ENCODE results near the gene EYS.
"Not testable (repeated sequence)": the region's sequence is repeated elsewhere in the genome, so short reads cannot be mapped to it uniquely, and the experiment has no call there.

Gene EYS

DNA sequence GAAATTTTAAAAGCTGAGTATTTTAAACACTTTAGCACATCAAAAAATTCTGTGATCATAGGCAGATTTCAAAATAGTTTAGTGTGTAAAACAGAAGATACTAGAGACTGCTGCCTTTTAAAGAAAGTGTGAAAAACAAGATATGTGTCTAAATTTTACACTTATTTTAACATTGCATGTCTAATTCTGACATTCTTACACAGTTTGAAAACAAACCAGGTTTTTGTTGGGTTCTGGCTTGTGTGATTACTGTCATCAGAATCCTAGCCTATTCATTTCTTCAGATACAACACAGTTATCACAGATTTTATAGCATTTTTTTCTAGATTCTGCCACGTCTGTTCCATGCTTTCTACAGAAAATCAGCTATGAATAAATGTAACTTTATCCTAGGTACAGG lies 257.1 kb downstream of the EYS start:
- DNase-seq, result no peak

DNA sequence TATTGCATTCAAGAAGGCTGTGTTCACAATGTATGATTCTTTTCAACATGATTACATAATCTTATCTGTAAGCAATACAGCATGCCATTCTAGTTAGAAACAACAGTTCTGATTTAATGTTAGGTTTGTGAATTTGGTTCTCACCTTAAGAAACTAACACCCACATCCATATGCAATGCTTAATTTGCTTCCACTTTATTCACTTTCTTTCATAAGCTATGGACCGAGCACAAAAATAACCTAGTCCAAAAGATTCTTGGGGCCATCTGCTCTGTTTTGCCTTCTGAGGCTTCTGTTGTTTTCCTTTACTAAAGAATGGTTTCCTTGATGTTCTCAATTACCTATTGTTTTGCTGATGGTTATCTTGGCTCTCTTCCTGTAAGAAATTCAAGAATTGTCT lies 258.2 kb downstream of the EYS start:
- no peak for DNase-seq

DNA sequence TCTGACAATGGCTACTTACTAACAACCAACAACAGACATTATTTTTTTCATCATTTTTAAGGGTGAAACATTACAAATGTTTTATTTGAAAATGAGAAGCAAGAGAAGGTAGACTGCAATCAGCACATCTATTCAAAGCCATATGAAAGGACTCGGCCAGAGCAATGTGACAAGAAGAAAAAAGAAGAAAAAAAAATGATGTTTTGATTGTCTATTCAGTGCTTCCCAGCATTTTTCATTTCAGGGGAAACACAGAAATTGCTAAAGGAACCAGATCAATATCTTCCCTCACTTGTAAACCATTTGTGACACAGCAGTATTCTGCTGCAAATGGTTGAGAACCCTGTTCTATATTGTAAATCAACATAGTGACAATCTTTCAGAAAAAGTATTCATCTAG lies 270.7 kb downstream of the EYS start:
- DNase-seq, result no peak

DNA sequence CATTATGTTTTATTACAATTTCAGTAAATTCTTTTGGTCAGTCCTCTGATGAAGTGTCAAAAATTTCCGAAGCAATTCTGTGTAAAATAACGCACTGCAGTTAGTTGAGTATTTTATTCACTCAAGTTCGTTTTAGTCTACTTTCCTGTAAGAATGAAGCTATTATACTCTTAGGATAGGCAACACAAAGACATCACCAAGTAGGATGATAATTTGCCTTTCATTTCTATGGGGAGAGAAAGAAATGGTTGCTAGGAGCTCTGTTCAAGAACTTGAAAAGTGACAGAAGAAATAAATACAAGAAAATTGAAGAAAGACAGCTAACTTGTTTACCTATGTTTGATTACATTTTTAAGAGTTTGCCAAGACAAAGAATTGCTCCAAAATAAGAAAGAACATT lies 290.4 kb downstream of the EYS start:
- no peak for DNase-seq

DNA sequence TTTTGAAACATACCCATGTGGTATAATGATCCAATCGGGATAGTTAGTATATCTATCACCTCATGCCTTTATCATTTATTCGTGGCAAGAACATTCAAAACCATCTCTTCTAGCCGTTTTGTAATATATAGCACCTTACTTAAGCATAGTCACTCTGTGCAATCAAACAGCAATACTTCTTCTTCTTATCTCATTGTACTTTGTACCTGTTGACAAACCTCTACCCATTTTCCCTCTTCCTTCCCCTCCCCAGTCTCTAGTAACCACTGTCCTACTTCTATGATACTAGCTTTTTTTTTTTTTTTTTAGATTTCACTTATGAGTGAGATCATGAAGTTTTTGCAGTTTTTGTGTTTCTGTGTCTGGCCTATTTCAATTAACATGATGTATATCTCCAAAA lies 296.7 kb downstream of the EYS start:
- DNase-seq, result no peak

DNA sequence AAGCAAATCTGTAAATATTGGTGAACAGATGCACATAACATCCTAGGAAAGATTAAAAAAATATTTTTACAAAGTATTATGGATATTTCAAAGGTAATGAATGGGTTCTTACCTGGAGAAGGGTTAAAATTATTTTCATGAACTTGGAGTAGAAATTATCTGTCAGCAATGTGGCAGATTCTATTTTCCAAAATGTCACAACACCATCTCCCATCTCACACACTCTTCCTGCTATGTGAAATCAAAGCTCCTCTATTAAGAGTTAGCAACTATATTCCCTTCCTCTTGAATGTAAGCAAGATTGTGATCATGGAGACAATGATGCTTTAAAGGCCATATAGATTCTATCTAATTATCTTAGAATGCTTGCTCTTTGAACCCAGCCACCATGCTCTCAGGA lies 304.5 kb downstream of the EYS start:
- no peak for DNase-seq

DNA sequence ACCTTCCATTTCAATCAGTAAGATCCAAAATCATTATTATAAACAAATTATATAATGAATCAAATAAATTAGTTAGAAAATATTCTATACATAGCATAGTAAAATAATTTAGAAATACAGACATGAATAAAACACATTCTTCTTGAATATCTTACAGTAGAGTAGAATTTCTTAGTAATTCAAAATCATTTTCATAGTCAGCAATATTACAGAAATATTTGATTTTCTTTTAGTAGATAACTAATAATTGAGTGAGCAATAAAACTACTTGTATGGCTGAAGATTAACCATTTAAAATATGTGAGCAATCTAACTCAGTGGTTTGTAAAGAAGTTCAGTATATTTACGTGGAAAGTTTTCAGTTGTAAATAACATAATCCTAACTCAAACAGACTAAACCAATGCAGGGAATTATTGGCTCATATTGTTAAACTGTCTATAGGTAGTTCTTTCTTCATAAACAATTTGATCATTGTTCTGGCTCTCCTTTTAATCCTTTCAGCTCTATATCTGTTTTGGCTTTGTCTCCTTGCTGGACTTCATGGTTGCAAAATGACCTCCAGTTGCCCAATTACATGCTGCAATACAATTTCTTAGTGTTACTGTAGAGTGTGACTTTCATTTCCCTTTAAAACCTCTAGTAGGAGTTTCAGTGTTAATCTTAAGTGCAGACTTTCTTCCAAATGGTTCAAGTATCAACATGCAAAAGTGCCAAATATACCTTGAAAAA lies 307.5 kb downstream of the EYS start:
- DNase-seq, result no peak

DNA sequence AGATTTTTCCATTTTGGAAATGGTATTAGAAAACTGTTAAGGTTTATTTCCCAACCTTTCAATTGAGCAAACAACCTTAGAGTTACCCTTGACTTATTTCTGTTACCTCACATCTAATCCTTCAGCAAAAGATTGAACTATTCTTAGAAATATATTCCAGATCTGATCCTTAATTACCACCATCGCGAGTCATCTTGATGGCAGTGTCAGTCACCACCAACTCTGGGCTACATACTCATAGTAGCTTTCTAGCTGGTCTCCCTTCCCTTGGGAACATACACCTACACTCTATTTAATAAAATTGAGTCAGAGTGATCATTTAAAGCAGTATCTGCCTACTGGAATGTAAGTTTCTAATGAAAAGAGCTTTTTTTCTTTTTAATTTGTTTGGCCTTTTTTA lies 308.2 kb downstream of the EYS start:
- DNase-seq, result no peak

DNA sequence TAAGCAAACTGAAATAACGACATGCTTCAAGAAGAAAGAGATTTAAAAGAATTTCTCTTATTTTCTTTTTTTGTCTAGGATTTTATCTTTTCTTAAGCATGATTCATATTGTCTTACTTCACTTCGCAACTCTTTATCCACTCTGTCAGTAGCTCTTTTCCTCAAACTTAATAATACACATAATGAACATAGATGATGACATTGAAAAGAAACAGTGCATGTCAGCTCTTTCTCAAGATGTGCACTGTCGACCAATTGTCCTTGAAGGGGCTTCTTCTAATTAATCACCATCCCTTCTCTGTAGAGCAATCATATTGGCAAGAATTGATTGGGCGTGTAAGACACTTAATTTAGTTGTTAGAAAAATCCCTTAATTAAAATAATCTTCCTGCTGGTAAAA lies 356.5 kb downstream of the EYS start:
- no peak for DNase-seq

DNA sequence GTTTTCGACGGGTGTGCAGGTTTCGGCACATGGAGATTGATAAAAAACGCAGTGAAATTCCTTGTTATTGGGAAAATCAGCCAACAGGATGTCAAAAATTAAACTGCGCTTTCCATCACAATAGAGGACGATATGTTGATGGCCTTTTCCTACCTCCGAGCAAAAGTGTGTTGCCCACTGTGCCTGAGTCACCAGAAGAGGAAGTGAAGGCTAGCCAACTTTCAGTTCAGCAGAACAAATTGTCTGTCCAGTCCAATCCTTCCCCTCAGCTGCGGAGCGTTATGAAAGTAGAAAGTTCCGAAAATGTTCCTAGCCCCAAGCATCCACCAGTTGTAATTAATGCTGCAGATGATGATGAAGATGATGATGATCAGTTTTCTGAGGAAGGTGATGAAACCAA lies 404.4 kb downstream of the EYS start:
- not testable (repeated sequence) for DNase-seq

DNA sequence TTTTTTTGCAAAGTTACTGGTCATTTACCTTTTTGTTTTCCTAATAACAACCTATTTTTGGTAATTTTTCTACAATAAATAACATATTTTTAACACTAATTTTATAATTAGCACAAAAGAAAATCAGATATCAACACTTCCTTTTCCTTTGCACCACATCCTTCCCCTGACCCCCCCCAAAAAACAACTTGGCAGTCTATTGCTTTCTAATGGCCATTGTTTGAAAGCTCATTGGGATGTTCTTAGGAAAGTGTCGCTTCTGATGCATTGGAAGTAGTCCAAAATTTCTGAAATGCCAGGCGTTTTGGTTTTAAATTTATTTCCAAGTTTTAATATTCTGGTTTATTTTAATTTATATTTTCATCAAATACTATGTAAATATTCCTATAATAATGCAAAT lies 407.8 kb downstream of the EYS start:
- DNase-seq, result no peak

DNA sequence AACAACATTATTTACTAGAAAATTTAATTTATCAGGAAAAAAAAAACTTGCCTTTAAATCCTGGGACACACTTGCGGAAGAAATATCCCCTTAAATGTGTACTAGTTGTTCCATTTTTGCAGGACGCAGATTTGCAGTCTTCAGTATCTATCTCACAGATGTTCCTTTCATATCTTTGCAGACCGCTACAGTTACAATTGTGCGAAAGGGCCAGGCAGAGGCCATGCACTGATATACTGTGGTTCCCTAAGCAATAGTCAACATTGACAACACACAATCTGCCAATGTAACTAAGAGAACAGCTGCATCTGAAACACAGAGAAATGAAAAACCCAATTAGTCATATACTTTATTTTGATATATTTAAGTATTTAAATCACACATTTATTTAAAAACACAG lies 411.2 kb downstream of the EYS start:
- no peak for DNase-seq

DNA sequence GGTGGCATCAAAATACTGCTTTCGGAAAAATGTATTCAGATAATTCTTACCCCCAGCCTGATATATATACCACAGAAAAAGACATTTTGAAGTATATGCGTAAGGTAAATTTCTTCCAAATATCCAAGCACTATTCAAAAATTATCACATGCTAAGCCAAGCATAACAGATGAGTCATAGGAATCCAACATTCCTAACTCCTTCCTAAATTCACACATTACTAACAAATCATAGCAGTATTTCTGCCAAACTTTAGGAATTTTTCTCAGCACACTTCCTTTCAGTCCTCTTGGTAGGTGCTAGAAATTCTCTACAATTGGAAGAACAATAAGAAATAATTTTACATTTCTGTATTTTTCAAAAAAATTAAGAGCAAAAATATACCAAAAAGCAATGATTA lies 417.5 kb downstream of the EYS start:
- no peak for DNase-seq

DNA sequence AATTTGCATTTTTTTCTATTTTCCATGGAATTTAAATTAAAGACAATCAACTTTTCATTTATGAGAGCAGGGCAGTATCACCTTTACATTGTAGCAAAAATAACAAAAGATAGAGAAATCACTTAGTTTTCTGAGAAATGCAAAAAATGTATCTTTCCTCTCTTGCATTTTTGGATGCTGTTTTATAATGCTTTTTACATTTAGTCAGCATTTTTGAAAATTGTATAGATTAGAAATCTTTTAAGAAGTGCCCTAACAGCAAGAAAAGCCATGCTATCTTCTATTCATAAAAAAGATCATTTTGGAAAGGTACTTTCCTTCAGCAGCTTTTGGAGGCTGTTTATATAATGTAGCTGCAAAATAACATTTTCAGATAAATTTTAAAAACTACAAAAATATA lies 421.8 kb downstream of the EYS start:
- no peak for DNase-seq

DNA sequence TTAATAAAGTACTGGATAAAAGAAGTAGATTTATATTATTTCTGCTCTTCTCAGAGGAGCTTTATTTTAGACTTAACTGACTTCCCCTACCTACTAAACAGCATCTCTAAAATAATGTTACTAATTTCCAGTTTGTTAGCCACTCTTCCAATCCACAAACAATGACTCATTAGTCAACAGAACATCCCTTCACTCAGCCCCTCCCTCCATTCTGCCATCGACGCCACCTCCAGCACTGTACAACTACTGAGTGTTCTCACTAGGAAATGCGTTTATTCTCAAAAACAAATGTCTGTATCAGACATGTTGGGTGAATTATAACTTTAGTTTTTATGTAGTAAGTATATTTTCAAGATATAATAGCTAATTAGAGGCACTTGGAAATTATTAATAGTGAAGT lies 427.0 kb downstream of the EYS start:
- no peak for DNase-seq

DNA sequence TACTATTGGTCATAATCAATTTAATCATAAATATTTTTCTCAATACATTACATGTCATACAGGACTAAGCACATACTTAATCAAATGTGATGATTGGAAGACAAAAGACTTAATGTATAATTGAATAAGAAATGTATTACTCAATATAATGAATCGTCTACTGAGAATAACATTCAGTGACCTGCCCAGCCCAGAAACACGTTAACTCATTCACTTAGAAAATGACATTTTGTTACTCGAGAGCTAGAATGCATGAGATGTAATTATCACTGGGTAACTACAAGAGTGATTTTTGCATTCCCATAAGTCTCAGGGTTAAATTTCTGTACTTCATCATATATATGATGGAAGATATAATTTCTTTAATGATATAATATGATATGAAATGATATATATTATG lies 444.8 kb downstream of the EYS start:
- DNase-seq, result no peak

DNA sequence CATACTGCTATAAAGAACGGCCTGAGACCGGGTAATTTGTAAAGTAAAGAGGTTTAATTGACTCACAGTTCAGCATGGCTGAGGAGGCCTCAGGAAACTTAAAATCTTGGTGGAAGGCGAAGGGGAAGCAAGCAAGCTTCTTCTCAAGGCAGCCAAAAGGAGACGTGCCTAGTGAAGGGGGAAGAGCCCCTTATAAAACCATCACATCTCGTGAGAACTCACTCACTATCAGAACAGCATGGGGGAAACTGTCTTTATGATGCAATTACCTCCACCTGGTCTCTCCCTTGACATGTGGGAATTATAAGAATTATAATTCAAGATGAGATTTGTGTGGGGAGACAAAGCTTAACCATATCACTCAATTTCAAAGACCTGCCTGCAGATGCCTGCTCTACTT lies 447.0 kb downstream of the EYS start:
- no peak for DNase-seq

DNA sequence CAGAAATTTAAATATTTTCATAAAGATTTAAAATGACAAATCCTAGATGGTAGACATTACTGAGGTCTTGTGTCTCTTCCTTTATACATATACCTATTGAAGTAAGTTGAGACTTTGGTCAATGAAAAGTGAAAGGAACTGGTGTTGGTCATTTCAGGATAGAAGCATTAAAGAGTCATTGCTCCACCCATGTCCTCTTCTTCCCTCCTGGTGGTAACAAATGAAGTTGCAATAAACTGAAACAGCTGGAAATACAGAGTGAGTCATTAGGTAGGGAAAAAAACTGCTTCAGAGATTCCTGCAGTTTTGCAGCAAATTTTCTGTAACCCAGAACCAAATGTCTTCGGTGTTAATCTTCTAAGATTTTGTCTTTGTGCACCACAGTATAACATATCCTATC lies 448.0 kb downstream of the EYS start:
- no peak for DNase-seq

DNA sequence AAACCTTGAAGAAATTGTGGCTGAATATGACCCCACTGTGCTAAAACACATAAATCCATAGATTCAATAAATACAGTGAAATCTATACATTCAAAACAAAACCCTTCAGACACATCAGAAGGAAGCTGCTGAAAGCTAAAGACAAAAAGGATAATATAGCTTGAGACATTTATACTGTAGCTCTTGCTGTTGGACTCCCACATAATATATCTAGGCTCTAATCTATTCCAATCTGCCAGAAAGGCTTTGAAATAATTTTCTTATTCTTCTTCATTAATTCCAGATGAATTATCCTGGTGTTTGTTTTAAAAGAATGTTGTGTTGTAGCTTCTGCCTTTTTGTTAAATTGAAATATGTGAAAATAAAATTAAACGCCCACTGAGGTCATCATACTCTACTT lies 454.0 kb downstream of the EYS start:
- no peak for DNase-seq

DNA sequence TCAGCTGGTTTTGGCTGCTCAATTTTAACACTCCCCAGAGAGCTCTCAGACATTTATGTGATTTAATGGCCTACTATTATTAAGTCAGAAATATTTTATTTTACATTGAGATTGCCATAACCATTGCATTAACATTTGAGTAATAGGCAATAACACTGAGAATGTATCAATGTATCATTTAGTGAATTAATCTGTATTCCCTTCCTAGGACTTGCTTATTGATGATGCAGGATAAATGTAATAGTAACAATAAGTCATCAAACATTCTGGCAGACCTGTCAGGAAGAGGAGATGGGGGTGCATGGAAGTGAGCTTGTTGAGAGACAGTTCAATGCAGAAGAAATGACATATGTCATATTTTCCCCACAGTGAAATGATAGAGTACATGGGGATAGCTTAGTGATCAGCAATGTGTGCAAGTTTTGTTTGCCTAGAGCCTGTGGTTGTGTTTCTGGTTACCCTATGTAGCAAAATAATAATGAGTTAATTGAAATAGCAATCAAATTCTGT lies 458.9 kb downstream of the EYS start:
- DNase-seq, result no peak

DNA sequence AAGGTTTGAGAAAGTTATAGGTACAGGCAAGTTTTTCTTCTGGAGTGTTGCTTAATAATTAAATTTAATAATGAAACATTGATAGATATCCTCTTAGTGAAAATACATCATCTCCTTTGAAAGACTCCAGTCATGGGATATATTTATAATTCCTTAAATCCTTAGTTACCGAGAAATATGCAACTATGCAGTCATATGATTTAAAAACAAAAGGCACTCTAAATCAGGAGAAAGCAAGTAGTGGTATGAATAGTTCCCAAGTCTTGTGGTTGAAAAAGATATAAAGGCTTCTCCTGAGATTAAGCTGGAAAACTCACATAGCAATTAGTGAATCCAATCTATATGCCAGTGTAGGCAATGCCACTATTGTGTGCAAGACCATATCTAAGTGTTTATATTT lies 475.4 kb downstream of the EYS start:
- no peak for DNase-seq

DNA sequence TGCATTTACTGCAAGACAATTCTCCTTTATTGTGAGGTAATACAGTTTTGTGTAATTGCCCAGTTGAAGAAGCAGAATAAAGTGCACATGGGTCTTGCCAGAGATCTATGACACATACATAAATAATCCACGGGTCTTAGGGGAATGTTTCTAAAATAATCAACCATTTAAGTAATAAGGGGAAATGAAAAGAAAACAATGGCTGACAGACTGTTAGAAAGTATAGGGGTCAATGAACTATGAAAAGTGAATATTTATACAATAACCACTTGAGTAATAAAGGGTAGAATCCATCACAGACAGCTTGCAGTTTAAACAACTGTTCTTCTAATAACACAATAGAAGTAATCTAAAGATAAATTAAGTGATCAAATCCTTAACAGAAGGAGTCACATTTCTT lies 477.2 kb downstream of the EYS start:
- no peak for DNase-seq

DNA sequence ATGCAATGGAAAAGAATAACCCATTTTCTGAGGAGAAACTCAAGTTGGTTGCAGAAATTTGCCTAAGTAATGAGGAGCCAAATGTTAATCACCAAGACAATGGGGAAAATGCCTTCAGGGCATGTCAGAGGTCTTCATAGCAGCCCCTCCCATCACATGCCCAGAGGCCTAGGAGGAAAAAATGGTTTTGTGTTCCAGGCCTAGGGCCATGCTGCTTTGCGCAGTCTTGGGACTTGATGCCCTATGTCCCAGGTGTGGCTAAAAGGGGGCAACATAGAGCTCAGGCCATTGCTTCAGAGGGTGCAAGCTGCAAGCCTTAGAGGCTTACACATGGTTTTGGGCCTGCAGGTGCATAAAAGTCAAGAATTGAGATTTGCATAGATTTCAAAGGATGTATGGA lies 485.9 kb downstream of the EYS start:
- DNase-seq, result no peak

DNA sequence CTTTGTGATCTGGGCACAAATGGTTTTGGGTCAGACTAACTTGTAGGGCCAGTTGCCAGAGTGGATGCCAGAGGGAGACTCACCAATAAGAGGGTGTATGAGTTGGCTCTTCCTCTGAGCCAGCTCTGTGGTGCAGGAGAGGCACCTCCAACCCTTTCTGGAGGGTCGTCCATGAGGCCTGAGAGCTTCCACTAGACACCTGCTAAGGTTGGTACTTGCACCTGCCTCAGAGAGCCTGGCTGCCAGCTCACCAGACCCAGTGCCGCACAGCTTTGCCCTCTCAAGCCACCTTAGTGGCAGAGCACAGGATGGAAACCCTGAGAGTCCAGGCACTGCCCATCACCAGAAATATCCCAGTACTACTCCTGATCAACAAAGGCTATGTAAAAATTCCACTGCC lies 504.3 kb downstream of the EYS start:
- no peak for DNase-seq

DNA sequence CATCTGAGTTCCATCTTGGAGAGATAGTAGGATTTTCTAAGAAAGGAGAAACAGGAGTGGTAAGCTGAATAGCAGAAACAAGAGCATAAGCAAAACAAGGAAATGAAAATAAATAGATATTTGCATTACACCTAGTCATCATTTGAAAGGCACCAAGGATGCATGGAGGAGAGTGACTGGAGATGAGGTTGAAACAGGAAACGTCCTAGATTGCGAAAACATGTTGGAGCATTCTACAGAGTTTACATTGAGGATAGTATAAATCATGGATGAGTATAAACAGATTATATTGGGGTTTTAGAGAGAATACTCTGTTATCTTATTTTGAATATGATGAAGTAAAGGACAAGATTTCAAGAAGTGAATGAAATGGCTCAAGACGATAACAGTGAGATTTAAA lies 507.3 kb downstream of the EYS start:
- no peak for DNase-seq

DNA sequence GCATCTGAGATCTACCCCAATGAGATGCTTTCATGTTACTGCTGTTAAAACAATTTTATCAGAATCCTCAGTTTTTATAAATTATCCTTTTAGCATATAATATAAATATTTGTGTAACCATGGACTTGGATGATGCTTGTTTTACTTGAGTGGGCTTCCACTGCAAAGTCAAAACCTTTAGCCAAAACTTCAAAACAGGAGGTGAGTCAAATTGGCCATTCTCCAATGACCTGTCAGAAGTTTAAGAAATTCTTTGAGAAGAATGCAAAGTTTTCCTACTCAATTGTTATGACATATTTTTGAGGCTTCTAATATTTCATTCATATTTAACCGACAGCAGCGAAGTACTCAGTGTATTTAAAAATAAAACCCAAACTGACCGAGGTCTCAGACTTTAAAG lies 507.9 kb downstream of the EYS start:
- no peak for DNase-seq
